NCI-H1092 (cell line): Measurements from ENCODE around the gene APBA2.

Experiments
- DNase-seq: peaks from one replicate; lab custom pipeline; 2025; lab: John Stamatoyannopoulos, UW

APBA2 gene

GRCh38 chr15:28957606-28958498 lies 72.1 kb downstream of the APBA2 start:
- DNase-seq: no peak

- DNase-seq: no peak
Measured at GRCh38 chr15:28959326-28959725, 73.6 kb downstream of the APBA2 start.

- DNase-seq: no peak
Measured at GRCh38 chr15:28960979-28961378, 75.2 kb downstream of the APBA2 start.

GRCh38 chr15:28961391-28961790 lies 75.6 kb downstream of the APBA2 start:
- no peak for DNase-seq

GRCh38 chr15:28962851-28963710 lies 77.3 kb downstream of the APBA2 start:
- DNase-seq: no peak

- no peak for DNase-seq
Measured at GRCh38 chr15:28963711-28964081, 77.9 kb downstream of the APBA2 start.

GRCh38 chr15:28964098-28964497 lies 78.3 kb downstream of the APBA2 start:
- no peak for DNase-seq

GRCh38 chr15:28967066-28967465 lies 81.3 kb downstream of the APBA2 start:
- DNase-seq: no peak

- DNase-seq: no peak
Measured at GRCh38 chr15:28967990-28968389, 82.2 kb downstream of the APBA2 start.

- DNase-seq: no peak
Measured at GRCh38 chr15:28969511-28970085, 83.8 kb downstream of the APBA2 start.

GRCh38 chr15:28974142-28974541 lies 88.4 kb downstream of the APBA2 start:
- no peak for DNase-seq

GRCh38 chr15:28975766-28976179 lies 90.0 kb downstream of the APBA2 start:
- DNase-seq: peak; percentile 35

- no peak for DNase-seq
Measured at GRCh38 chr15:28977377-28978010, 91.7 kb downstream of the APBA2 start.

GRCh38 chr15:28978011-28978378 lies 92.2 kb downstream of the APBA2 start:
- no peak for DNase-seq

- no peak for DNase-seq
Measured at GRCh38 chr15:28978661-28979060, 92.9 kb downstream of the APBA2 start.

GRCh38 chr15:28979208-28979841 lies 93.6 kb downstream of the APBA2 start:
- no peak for DNase-seq

GRCh38 chr15:28980709-28981350 lies 95.1 kb downstream of the APBA2 start:
- DNase-seq: no peak

GRCh38 chr15:28981351-28981720 lies 95.6 kb downstream of the APBA2 start:
- DNase-seq: no peak

GRCh38 chr15:28981921-28982320 lies 96.1 kb downstream of the APBA2 start:
- DNase-seq: no peak

GRCh38 chr15:28982886-28983285 lies 97.1 kb downstream of the APBA2 start:
- DNase-seq: no peak
